H1 (cell line): ENCODE measurements around the gene TSPOAP1. TPM values are rescaled to one million over a fixed set of nuclear protein-coding genes. Genes with fewer than 3 reads are reported as not detected.

Source experiments
- CTCF ChIA-PET: fragments of 300-600 bp; sonication (Branson Sonifier 250); formaldehyde crosslinking; loops from one replicate; lab custom pipeline; 2021; ENCODE audit not compliant: partially characterized antibody; lab: Charles Lee
- POLR2A ChIA-PET: fragments of 300-600 bp; sonication (Branson Sonifier 250); formaldehyde crosslinking; loops from one replicate; lab custom pipeline; 2021; ENCODE audit warnings: inconsistent platforms; ENCODE audit not compliant: partially characterized antibody; lab: Charles Lee
- DNase-seq, 2 experiments: peaks; one replicate each; pipeline versions ENCODE4 v3.0.0 to v3.0.0-alpha.2; 2010 to 2022; ENCODE audit warnings: low spot score in 2 of 2, low read depth in 1 of 2, mixed read lengths in 1 of 2
- FAIRE-seq: peaks from 2 replicates; lab custom pipeline; 2011; peaks lifted over from hg19 to GRCh38; lab: Jason Lieb, UNC
- H2AFZ ChIP-seq: 2 replicates; pipeline ENCODE4 v1.8.1; 2012; ENCODE audit warnings: low read length, inconsistent platforms
- H2AK5ac ChIP-seq: 2 replicates; pipeline ENCODE4 v1.6.1; 2013; ENCODE audit warnings: low read depth, low read length
- H2BK120ac ChIP-seq: replicated peaks from 2 replicates; pipeline ENCODE3; 2013; ENCODE audit warnings: low read depth, low read length, inconsistent platforms
- H2BK12ac ChIP-seq: 2 replicates; pipeline ENCODE4 v1.6.1; 2013; ENCODE audit warnings: low read depth, low read length
- H2BK15ac ChIP-seq: 2 replicates; pipeline ENCODE4 v1.6.1; 2013; ENCODE audit warnings: low read length
- H2BK20ac ChIP-seq: 2 replicates; pipeline ENCODE4 v1.6.1; 2013; ENCODE audit warnings: low read length
- H2BK5ac ChIP-seq: 2 replicates; pipeline ENCODE4 v1.6.1; 2013; ENCODE audit warnings: low read depth, low read length
- H3K14ac ChIP-seq: 2 replicates; pipeline ENCODE4 v1.6.1; 2013; ENCODE audit warnings: inconsistent platforms; ENCODE audit not compliant: insufficient read length
- H3K18ac ChIP-seq: 2 replicates; pipeline ENCODE4 v1.6.1; 2013; ENCODE audit warnings: low read length; ENCODE audit errors: extremely low read depth
- H3K23ac ChIP-seq: 2 replicates; pipeline ENCODE4 v1.6.1; 2013; ENCODE audit warnings: inconsistent platforms; ENCODE audit not compliant: insufficient read length
- H3K23me2 ChIP-seq: 2 replicates; pipeline ENCODE4 v1.6.1; 2013; ENCODE audit warnings: low read depth, low read length
- H3K27ac ChIP-seq: 2 replicates; pipeline ENCODE4 v1.6.1; 2011; ENCODE audit warnings: low read depth, low read length, inconsistent platforms
- H3K27me3 ChIP-seq, 4 experiments: replicated peaks in 1 of 4; 1 replicate in 1 of 4; 2 replicates in 3 of 4; pipeline versions ENCODE4 v1.6.1 to v1.8.1; 2011 to 2013; ENCODE audit warnings: low read length in 3 of 4, mild to moderate bottlenecking in 3 of 4, inconsistent platforms in 2 of 4, mixed read lengths in 2 of 4, moderate library complexity in 1 of 4; ENCODE audit not compliant: control insufficient read depth in 3 of 4, insufficient read depth in 3 of 4; ENCODE audit errors: extremely low read depth in 1 of 4
- H3K36me3 ChIP-seq, 4 experiments: 2 replicates each; pipeline versions ENCODE4 v1.6.1 to v1.8.1; 2011 to 2013; ENCODE audit warnings: mild to moderate bottlenecking in 4 of 4, low read length in 3 of 4, moderate library complexity in 2 of 4, control low read depth in 1 of 4, inconsistent platforms in 1 of 4; ENCODE audit not compliant: insufficient read depth in 4 of 4, control insufficient read depth in 2 of 4
- H3K4ac ChIP-seq: replicated peaks from 2 replicates; pipeline ENCODE3; 2013; ENCODE audit warnings: low read length, low read depth, mixed read lengths, inconsistent platforms; ENCODE audit not compliant: insufficient read length
- H3K4me1 ChIP-seq, 4 experiments: replicated peaks in 1 of 4; 1 replicate in 1 of 4; 2 replicates in 3 of 4; pipeline versions ENCODE4 v1.6.1 to v1.8.1; 2011 to 2013; ENCODE audit warnings: low read length in 3 of 4, inconsistent platforms in 2 of 4, mixed read lengths in 1 of 4; ENCODE audit not compliant: insufficient read depth in 4 of 4, control insufficient read depth in 3 of 4
- H3K4me2 ChIP-seq, 2 experiments: 2 replicates each; pipeline versions ENCODE4 v1.6.1 to v1.8.1; 2011 to 2013; ENCODE audit warnings: low read depth in 2 of 2, low read length in 2 of 2, control low read depth in 1 of 2, inconsistent platforms in 1 of 2, mild to moderate bottlenecking in 1 of 2; ENCODE audit not compliant: insufficient read depth in 1 of 2
- H3K4me3 ChIP-seq, 4 experiments: fragments of 200-600, 300-600 bp in 1 of 4; sonication (generic), shearing (Covaris generic), sonication (Bioruptor Twin) in 1 of 4; 2 replicates each; pipeline versions ENCODE4 v1.5.1 to v1.8.1; 2011 to 2016; ENCODE audit warnings: low read length in 4 of 4, low read depth in 3 of 4, control low read depth in 2 of 4, inconsistent platforms in 2 of 4, mild to moderate bottlenecking in 2 of 4, mixed read lengths in 1 of 4, moderate library complexity in 1 of 4; ENCODE audit not compliant: insufficient read depth in 2 of 4; ENCODE audit errors: extremely low read depth in 1 of 4
- H3K56ac ChIP-seq: replicated peaks from 2 replicates; pipeline ENCODE3; 2013; ENCODE audit warnings: low read depth, mild to moderate bottlenecking, mixed read lengths, low read length, inconsistent platforms; ENCODE audit not compliant: insufficient read length
- H3K79me1 ChIP-seq: 2 replicates; pipeline ENCODE4 v1.6.1; 2013; ENCODE audit warnings: low read depth, low read length, control low read depth
- H3K79me2 ChIP-seq, 2 experiments: 2 replicates each; pipeline versions ENCODE4 v1.6.1 to v1.8.1; 2012 to 2013; ENCODE audit warnings: low read length in 2 of 2, mild to moderate bottlenecking in 2 of 2, inconsistent platforms in 1 of 2; ENCODE audit not compliant: insufficient read depth in 2 of 2, control insufficient read depth in 1 of 2
- H3K9ac ChIP-seq, 4 experiments: replicated peaks in 1 of 4; 1 replicate in 1 of 4; 2 replicates in 3 of 4; pipeline versions ENCODE4 v1.6.1 to v1.8.1; 2011 to 2013; ENCODE audit warnings: low read depth in 3 of 4, low read length in 3 of 4, control low read depth in 2 of 4, mild to moderate bottlenecking in 2 of 4, moderate library complexity in 2 of 4, inconsistent platforms in 1 of 4; ENCODE audit errors: extremely low read depth in 1 of 4
- H3K9me3 ChIP-seq, 2 experiments: 2 replicates each; pipeline versions ENCODE4 v1.6.1 to v1.8.1; 2012 to 2013; ENCODE audit warnings: mild to moderate bottlenecking in 2 of 2, moderate library complexity in 2 of 2, control low read depth in 1 of 2, inconsistent platforms in 1 of 2, low read depth in 1 of 2, low read length in 1 of 2, mixed read lengths in 1 of 2; ENCODE audit not compliant: insufficient read depth in 2 of 2
- H4K20me1 ChIP-seq, 2 experiments: replicated peaks in 1 of 2; 2 replicates each; pipeline versions ENCODE3 to v1.8.1; 2011 to 2013; ENCODE audit warnings: inconsistent platforms in 2 of 2, low read length in 2 of 2, mild to moderate bottlenecking in 1 of 2; ENCODE audit not compliant: insufficient read depth in 2 of 2, control insufficient read depth in 1 of 2
- H4K5ac ChIP-seq: 2 replicates; pipeline ENCODE4 v1.6.1; 2013; ENCODE audit warnings: low read length, low read depth, mixed read lengths, inconsistent platforms; ENCODE audit not compliant: insufficient read length
- H4K8ac ChIP-seq: 2 replicates; pipeline ENCODE4 v1.8.0; 2013; ENCODE audit warnings: mild to moderate bottlenecking, moderate library complexity, low read length, inconsistent platforms; ENCODE audit not compliant: insufficient read depth; ENCODE audit errors: extremely low read depth
- H4K91ac ChIP-seq: replicated peaks from 2 replicates; pipeline ENCODE3; 2013; ENCODE audit warnings: low read length, mixed read lengths, inconsistent platforms; ENCODE audit not compliant: insufficient read length
- GABPA ChIP-seq: IDR thresholded peaks from 2 replicates; pipeline ENCODE4 v1.6.1; 2011; ENCODE audit warnings: mild to moderate bottlenecking, low read length, moderate library complexity, borderline replicate concordance; ENCODE audit not compliant: insufficient read depth
- HDAC6 ChIP-seq: IDR thresholded peaks from one replicate; pipeline ENCODE4 v1.7.1; 2012; ENCODE audit warnings: low read depth, mild to moderate bottlenecking, inconsistent platforms, low read length, moderate library complexity
- JUND ChIP-seq: IDR thresholded peaks from 2 replicates; pipeline ENCODE4 v1.6.1; 2011; ENCODE audit warnings: mild to moderate bottlenecking, improper control_type of control experiment, low read length
- KDM5A ChIP-seq: fragments of 200-600 bp; IDR thresholded peaks from 2 replicates; pipeline ENCODE4 v1.7.1; 2012; ENCODE audit warnings: mild to moderate bottlenecking, low read length, inconsistent platforms, mixed read lengths
- PHF8 ChIP-seq: fragments of 200-600 bp; sonication (generic); conservative IDR thresholded peaks from 2 replicates; pipeline ENCODE4 v1.7.1; 2012; ENCODE audit warnings: low read depth, mild to moderate bottlenecking, inconsistent platforms, low read length, moderate library complexity
- POLR2A ChIP-seq, 2 experiments: IDR thresholded peaks; 1 replicate in 1 of 2; 2 replicates in 1 of 2; pipeline ENCODE4 v1.6.1; 2011; ENCODE audit warnings: low read depth in 2 of 2, low read length in 2 of 2, mild to moderate bottlenecking in 2 of 2; ENCODE audit errors: control extremely low read depth in 1 of 2
- POLR2AphosphoS5 ChIP-seq: IDR thresholded peaks from 2 replicates; pipeline ENCODE4 v1.6.1; 2011; ENCODE audit warnings: low read depth, low read length
- RBBP5 ChIP-seq: IDR thresholded peaks from 2 replicates; pipeline ENCODE4 v1.7.1; 2012; ENCODE audit warnings: low read depth, mild to moderate bottlenecking, inconsistent platforms, low read length, moderate library complexity, borderline replicate concordance
- RNF2 ChIP-seq: fragments of 200-900, 300-1000 bp; sonication (generic); IDR thresholded peaks from 2 replicates; pipeline ENCODE4 v1.7.1; 2016; ENCODE audit warnings: borderline replicate concordance, low read depth, mild to moderate bottlenecking, antibody characterized with exemption, low read length; ENCODE audit not compliant: poor library complexity, severe bottlenecking; ENCODE audit errors: missing control alignments
- SAP30 ChIP-seq: fragments of 300-600 bp; sonication (generic); IDR thresholded peaks from 2 replicates; pipeline ENCODE4 v1.7.1; 2012; ENCODE audit warnings: low read length, moderate library complexity, mild to moderate bottlenecking, inconsistent platforms; ENCODE audit not compliant: insufficient read depth, insufficient replicate concordance
- ZNF274 ChIP-seq: IDR thresholded peaks from 2 replicates; pipeline ENCODE4 v1.7.0; 2012; ENCODE audit warnings: low read length, borderline replicate concordance; ENCODE audit errors: extremely low read depth
- polyA plus RNA-seq, 7 experiments: library from polyadenylated mRNA; depleted of rRNA in 3 of 7; stranded (reverse) in 5 of 7; unstranded in 2 of 7; fragments of >200 nt in 5 of 7; fragments of 200-250 nt in 2 of 7; gene quantifications; 1 replicate in 5 of 7; 2 replicates in 1 of 7; 4 replicates in 1 of 7; pipeline versions ENCODE4 v1.2.1 to v1.2.3, GENCODE V29; 2011 to 2013; ENCODE audit warnings: missing spikeins in 2 of 7, mixed read lengths in 2 of 7
- total RNA-seq: library from RNA; stranded (reverse); fragmentation: NEBNext Ultra II Directional; extraction: Animal tissue kit (Norgen Biotek cat#: 25700); gene quantifications from 2 replicates; pipeline ENCODE4 v1.2.1, GENCODE V29; 2021

TSPOAP1 gene
- total and polyA plus RNA-seq, 2 of the 8 experiments (the other 6 are each of a cell fraction or from before 2014, with no cell fraction given), result 7.6 to 9.2 TPM

DNA sequence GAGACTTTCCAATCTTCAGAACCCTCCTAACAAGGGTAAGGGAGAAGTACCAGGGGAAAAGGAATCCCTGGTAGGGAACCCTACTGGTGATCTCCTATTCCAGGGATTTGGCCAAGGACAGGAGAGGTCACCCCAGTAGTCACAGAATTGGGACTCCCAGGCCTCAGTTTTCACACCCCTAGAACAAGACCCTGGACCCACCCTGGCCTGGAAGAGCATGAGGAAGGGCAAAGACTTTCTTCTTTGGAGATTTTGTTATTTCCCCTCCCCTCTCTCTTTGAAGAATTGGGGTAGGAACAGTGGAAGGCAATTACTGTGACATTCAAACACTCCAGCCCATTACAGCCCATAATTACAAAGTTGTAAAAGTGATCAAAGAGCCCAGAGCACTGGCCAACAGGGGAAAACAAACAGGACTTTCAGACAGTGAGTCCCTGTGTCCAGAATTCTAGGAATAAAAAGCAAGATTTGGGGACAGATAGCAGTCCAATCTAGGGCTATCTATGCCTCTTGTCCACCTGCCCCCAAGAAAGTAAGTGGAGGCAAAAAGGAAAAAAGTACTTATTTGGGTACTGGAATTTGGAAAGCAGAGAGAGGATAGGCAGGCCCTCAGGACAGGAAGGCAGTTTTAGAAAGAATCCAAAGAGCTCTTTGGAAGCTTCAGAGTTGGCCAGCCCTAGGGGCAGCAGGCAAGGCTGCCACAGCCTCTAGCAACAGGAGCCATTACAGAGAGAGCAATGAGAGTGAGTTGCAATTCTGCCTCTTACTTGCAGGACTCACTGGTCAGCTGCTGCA, 36.8 kb upstream of the TSPOAP1 start:
- H3K36me3 ChIP-seq, result no peaks in the 10 kb centered on the region; a peak in 1 of 8 replicates
- ChIA-PET POLR2A (interaction anchor here (4.5 kb wide), 1 partner anchor 12 kb away, joined by 30 read pairs; the partner anchor contains the start of gene SUPT4H1), CTCF (interaction anchor here (1.1 to 2.4 kb wide), 6 partner anchors 35 to 83 kb away, joined by 3 to 7 read pairs (median 5); partner anchors contain the start of gene RNF43)
- DNase-seq (no peak), FAIRE-seq (no peak)
- H2AFZ ChIP-seq, result no peak overlapping the region
- H3K4me3 ChIP-seq, result no peak overlapping the region
- H3K79me2 ChIP-seq, result no peaks in the 10 kb centered on the region
- H3K79me1 ChIP-seq, result no peaks in the 10 kb centered on the region
- H3K56ac ChIP-seq, result no peak overlapping the region
- no peak overlapping the region for H2BK5ac ChIP-seq
- no peak overlapping the region for H2BK12ac ChIP-seq
- no peak overlapping the region for H2BK120ac ChIP-seq
- no peaks in the 10 kb centered on the region; the same call in 1 of the 2 replicates for H3K23me2 ChIP-seq
- H4K5ac ChIP-seq, result no peak overlapping the region
- no peak overlapping the region for H3K27ac ChIP-seq
- H3K14ac ChIP-seq, result no peak overlapping the region
- no peaks in the 10 kb centered on the region for H3K9me3 ChIP-seq
- H3K27me3 ChIP-seq, result no peaks in the 10 kb centered on the region
- no peak for TF ChIP-seq POLR2AphosphoS5
- TF ChIP-seq SAP30, result no peak
- no peak for TF ChIP-seq ZNF274
- TF ChIP-seq POLR2A (IDR thresholded peaks at IDR 0.05; ENCODE audit: control extremely low read depth in 1 of 2, low read depth in 2 of 2, low read length in 2 of 2), result no peak
- TF ChIP-seq PHF8, result no peak
- no peak for TF ChIP-seq RBBP5
- TF ChIP-seq KDM5A, result no peak
- no peak for TF ChIP-seq RNF2
- no peak for TF ChIP-seq GABPA
- TF ChIP-seq HDAC6, result no peak
- TF ChIP-seq JUND, result no peak
- H3K4me2 ChIP-seq, result no peak overlapping the region
- no peak overlapping the region for H2BK20ac ChIP-seq
- peaks cover 0 to 2% (median 0%) of the 10 kb centered on the region in 4 experiments; a peak in 1 of 7 replicates for H3K4me1 ChIP-seq
- no peaks in the 10 kb centered on the region for H4K20me1 ChIP-seq
- no peak overlapping the region for H4K8ac ChIP-seq
- no peak overlapping the region for H3K23ac ChIP-seq
- no peak overlapping the region for H2AK5ac ChIP-seq
- H2BK15ac ChIP-seq, result no peak overlapping the region
- H3K9ac ChIP-seq, result no peak overlapping the region
- H3K4ac ChIP-seq, result no peak overlapping the region
- H3K18ac ChIP-seq, result no peak overlapping the region
- H4K91ac ChIP-seq, result no peak overlapping the region
